ENCODE data around the gene RAB43.

GRCh38 chr3:129095285-129095684 is 26.3 kb downstream of the RAB43 start:
- TF ChIP-seq POLR2AphosphoS5 (IDR thresholded peaks at IDR 0.05; ENCODE audit: insufficient read depth in 1 of 2, low read depth in 1 of 2) = no peak
- TF ChIP-seq POLR2A (IDR thresholded peaks at IDR 0.05) = no peak

Data from vagina (tissue), 2 donors.